ENCODE measurements around the gene UTP15.

UTP15 gene

GRCh38 chr5:73612799-73613198 lies 47.3 kb downstream of the UTP15 start:
- TF ChIP-seq GLIS3 (CRISPR knock-in tag; IDR thresholded peaks at IDR 0.05) (no peak), POU6F1 (CRISPR knock-in tag; IDR thresholded peaks at IDR 0.05; ENCODE audit: borderline replicate concordance, low read depth) (no peak), ISL1 (CRISPR knock-in tag; IDR thresholded peaks at IDR 0.05) (no peak), CSDC2 (CRISPR knock-in tag; IDR thresholded peaks at IDR 0.05) (no peak), ARNTL (CRISPR knock-in tag; IDR thresholded peaks at IDR 0.05; ENCODE audit: borderline replicate concordance, low read depth) (no peak), SNAI2 (CRISPR knock-in tag; IDR thresholded peaks at IDR 0.05) (no peak), CSRNP3 (CRISPR knock-in tag; IDR thresholded peaks at IDR 0.05) (no peak), ZFP3 (CRISPR knock-in tag; IDR thresholded peaks at IDR 0.05) (no peak), TSHZ2 (CRISPR knock-in tag; IDR thresholded peaks at IDR 0.05) (no peak), TOX (CRISPR knock-in tag; IDR thresholded peaks at IDR 0.05; ENCODE audit: borderline replicate concordance) (no peak), RARB (CRISPR knock-in tag; IDR thresholded peaks at IDR 0.05) (no peak), ZNF8 (CRISPR knock-in tag; IDR thresholded peaks at IDR 0.05) (no peak), TCF4 (CRISPR knock-in tag; IDR thresholded peaks at IDR 0.05; ENCODE audit: borderline replicate concordance) (no peak), BACH2 (CRISPR knock-in tag; IDR thresholded peaks at IDR 0.05; ENCODE audit: borderline replicate concordance) (no peak), ZFP30 (CRISPR knock-in tag; IDR thresholded peaks at IDR 0.05) (no peak)
- no peak for ATAC-seq

GRCh38 chr5:73615085-73615484 lies 49.5 kb downstream of the UTP15 start:
- ATAC-seq = no peak
- TF ChIP-seq CREB5 (CRISPR knock-in tag; IDR thresholded peaks at IDR 0.05; ENCODE audit: low read depth) (no peak), PATZ1 (CRISPR knock-in tag; IDR thresholded peaks at IDR 0.05; ENCODE audit: borderline replicate concordance) (no peak), CSDC2 (CRISPR knock-in tag; IDR thresholded peaks at IDR 0.05) (no peak), PPARA (CRISPR knock-in tag; IDR thresholded peaks at IDR 0.05; ENCODE audit: borderline replicate concordance) (no peak), ISL1 (CRISPR knock-in tag; IDR thresholded peaks at IDR 0.05) (no peak), TSHZ2 (CRISPR knock-in tag; IDR thresholded peaks at IDR 0.05) (no peak), POU6F1 (CRISPR knock-in tag; IDR thresholded peaks at IDR 0.05; ENCODE audit: borderline replicate concordance, low read depth) (no peak), ZNF565 (CRISPR knock-in tag; conservative IDR thresholded peaks at IDR 0.05; ENCODE audit: low read depth) (no peak), ZNF8 (CRISPR knock-in tag; IDR thresholded peaks at IDR 0.05) (no peak), TOX (CRISPR knock-in tag; IDR thresholded peaks at IDR 0.05; ENCODE audit: borderline replicate concordance) (no peak), ZFP3 (CRISPR knock-in tag; IDR thresholded peaks at IDR 0.05) (no peak)

All from SK-N-SH treated with all-trans-retinoic acid at 6 μM for 48 hours (cell line).